Spleen (tissue), 7 donors: ENCODE measurements around the gene LGALS9.
A peak's percentile ranks its signal among the peaks of the same experiment; 100 is the strongest.
"Not testable (repeated sequence)": the region's sequence is repeated elsewhere in the genome, so short reads cannot be mapped to it uniquely, and the experiment has no call there.

Experiments
- CTCF ChIP-seq, 11 experiments: fragments of 200-600 bp in 7 of 11; fragments of 450-650 bp in 4 of 11; sonication (generic) in 4 of 11; IDR thresholded peaks in 8 of 11; conservative IDR thresholded peaks in 3 of 11; 1 replicate in 7 of 11; 2 replicates in 4 of 11; pipeline versions ENCODE4 v1.4.0 to v1.8.0; 2016 to 2021; ENCODE audit warnings: antibody characterized with exemption in 11 of 11, inconsistent platforms in 4 of 11, mild to moderate bottlenecking in 1 of 11
- POLR2A ChIP-seq, 3 donors: fragments of 450-650 bp; IDR thresholded peaks; one replicate each; pipeline ENCODE4 v1.5.1; 2017; ENCODE audit warnings: antibody characterized with exemption in 3 of 3, mild to moderate bottlenecking in 1 of 3
- POLR2AphosphoS5 ChIP-seq, 3 donors: sonication (generic); formaldehyde crosslinking; IDR thresholded peaks; one replicate each; pipeline ENCODE4 v1.5.1; 2017; ENCODE audit warnings: antibody characterized with exemption in 3 of 3
- donor health status: DM: no; HTN: no; CAD: no; lungs with moderate emphysema.
- donor health status: DM: no; HTN: no; CAD: no.
- donor health status: DM: no; HTN: no; CAD: no.

GRCh38 chr17:27645621-27646020, 14.6 kb downstream of the LGALS9 start:
- peak in 3 of 11 experiments; percentile 14 to 35 (median 20) for TF ChIP-seq CTCF (IDR thresholded peaks at IDR 0.05 in 8 of 11, conservative IDR thresholded peaks at IDR 0.05 in 3 of 11)
- not testable (repeated sequence) for TF ChIP-seq POLR2A, POLR2AphosphoS5 (IDR thresholded peaks at IDR 0.05)
